H1 (cell line): Measurements from ENCODE around the gene GCC1.

ENCODE experiments used
- BRCA1 ChIP-seq: IDR thresholded peaks from 2 replicates; pipeline ENCODE4 v1.6.1; 2012; ENCODE audit warnings: low read depth, low read length, improper control_type of control experiment
- CBX8 ChIP-seq: fragments of 300-800, 300-1000 bp; sonication (generic); IDR thresholded peaks from 2 replicates; pipeline ENCODE4 v1.7.1; 2016; ENCODE audit warnings: low read depth, low read length, borderline replicate concordance
- CEBPB ChIP-seq: IDR thresholded peaks from 2 replicates; pipeline ENCODE4 v1.6.1; 2012; ENCODE audit warnings: low read depth, low read length
- GABPA ChIP-seq: IDR thresholded peaks from 2 replicates; pipeline ENCODE4 v1.6.1; 2011; ENCODE audit warnings: mild to moderate bottlenecking, low read length, moderate library complexity, borderline replicate concordance; ENCODE audit not compliant: insufficient read depth
- POLR2A ChIP-seq, 2 experiments: IDR thresholded peaks; 1 replicate in 1 of 2; 2 replicates in 1 of 2; pipeline ENCODE4 v1.6.1; 2011; ENCODE audit warnings: low read depth in 2 of 2, low read length in 2 of 2, mild to moderate bottlenecking in 2 of 2; ENCODE audit errors: control extremely low read depth in 1 of 2
- POLR2AphosphoS5 ChIP-seq: IDR thresholded peaks from 2 replicates; pipeline ENCODE4 v1.6.1; 2011; ENCODE audit warnings: low read depth, low read length
- RAD21 ChIP-seq, 2 experiments: IDR thresholded peaks in 1 of 2; conservative IDR thresholded peaks in 1 of 2; 2 replicates each; pipeline ENCODE4 v1.6.1; 2011; ENCODE audit warnings: low read depth in 2 of 2, low read length in 2 of 2, improper control_type of control experiment in 1 of 2, inconsistent platforms in 1 of 2, mild to moderate bottlenecking in 1 of 2, moderate library complexity in 1 of 2
- SIX5 ChIP-seq: IDR thresholded peaks from 2 replicates; pipeline ENCODE4 v1.6.1; 2011; ENCODE audit warnings: mild to moderate bottlenecking, low read depth, low read length
- SP1 ChIP-seq: IDR thresholded peaks from 2 replicates; pipeline ENCODE4 v1.6.1; 2011; ENCODE audit warnings: low read depth, low read length
- ZNF274 ChIP-seq: IDR thresholded peaks from 2 replicates; pipeline ENCODE4 v1.7.0; 2012; ENCODE audit warnings: low read length, borderline replicate concordance; ENCODE audit errors: extremely low read depth
- TF ChIP-seq, protein P1 (sequence below), 3 experiments: IDR thresholded peaks; 1 replicate in 2 of 3; 2 replicates in 1 of 3; pipeline versions ENCODE4 v1.5.1 to v1.6.1; 2011; ENCODE audit warnings: low read length in 3 of 3, mild to moderate bottlenecking in 3 of 3, inconsistent platforms in 2 of 3, low read depth in 1 of 3, moderate library complexity in 1 of 3; ENCODE audit not compliant: insufficient read depth in 1 of 3; ENCODE audit errors: control extremely low read depth in 1 of 3

DNA sequence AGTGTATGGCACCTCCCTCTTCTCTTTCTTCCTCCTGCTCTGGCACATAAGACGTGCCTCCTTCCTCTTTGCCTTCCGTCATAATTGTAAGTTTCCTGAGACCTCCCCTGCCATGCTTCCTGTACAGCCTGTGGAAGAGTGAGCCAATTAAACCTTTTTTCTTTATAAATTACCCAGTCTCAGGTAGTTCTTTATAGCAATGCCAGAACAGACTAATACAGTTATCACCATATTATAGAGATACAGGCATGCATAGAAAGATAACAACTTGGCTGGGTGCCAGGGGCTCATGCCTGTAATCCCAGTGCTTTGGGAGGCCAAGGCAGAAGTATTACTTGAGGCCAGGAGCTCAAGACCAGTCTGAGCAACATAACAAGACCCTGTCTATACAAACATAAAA, 53.2 kb downstream of the GCC1 start:
- TF ChIP-seq BRCA1 = no peak
- TF ChIP-seq, protein P1, sequence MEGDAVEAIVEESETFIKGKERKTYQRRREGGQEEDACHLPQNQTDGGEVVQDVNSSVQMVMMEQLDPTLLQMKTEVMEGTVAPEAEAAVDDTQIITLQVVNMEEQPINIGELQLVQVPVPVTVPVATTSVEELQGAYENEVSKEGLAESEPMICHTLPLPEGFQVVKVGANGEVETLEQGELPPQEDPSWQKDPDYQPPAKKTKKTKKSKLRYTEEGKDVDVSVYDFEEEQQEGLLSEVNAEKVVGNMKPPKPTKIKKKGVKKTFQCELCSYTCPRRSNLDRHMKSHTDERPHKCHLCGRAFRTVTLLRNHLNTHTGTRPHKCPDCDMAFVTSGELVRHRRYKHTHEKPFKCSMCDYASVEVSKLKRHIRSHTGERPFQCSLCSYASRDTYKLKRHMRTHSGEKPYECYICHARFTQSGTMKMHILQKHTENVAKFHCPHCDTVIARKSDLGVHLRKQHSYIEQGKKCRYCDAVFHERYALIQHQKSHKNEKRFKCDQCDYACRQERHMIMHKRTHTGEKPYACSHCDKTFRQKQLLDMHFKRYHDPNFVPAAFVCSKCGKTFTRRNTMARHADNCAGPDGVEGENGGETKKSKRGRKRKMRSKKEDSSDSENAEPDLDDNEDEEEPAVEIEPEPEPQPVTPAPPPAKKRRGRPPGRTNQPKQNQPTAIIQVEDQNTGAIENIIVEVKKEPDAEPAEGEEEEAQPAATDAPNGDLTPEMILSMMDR (IDR thresholded peaks at IDR 0.05; ENCODE audit: control extremely low read depth in 1 of 3, insufficient read depth in 1 of 3, low read depth in 1 of 3, low read length in 3 of 3) = no peak
- no peak for TF ChIP-seq RAD21 (IDR thresholded peaks at IDR 0.05 in 1 of 2, conservative IDR thresholded peaks at IDR 0.05 in 1 of 2; ENCODE audit: low read depth in 2 of 2, low read length in 2 of 2)
- no peak for TF ChIP-seq GABPA
- TF ChIP-seq POLR2A (IDR thresholded peaks at IDR 0.05; ENCODE audit: control extremely low read depth in 1 of 2, low read depth in 2 of 2, low read length in 2 of 2) = no peak
- no peak for TF ChIP-seq CEBPB
- TF ChIP-seq ZNF274 = no peak
- no peak for TF ChIP-seq POLR2AphosphoS5
- no peak for TF ChIP-seq SIX5
- no peak for TF ChIP-seq SP1
- no peak for TF ChIP-seq CBX8
